Left kidney (tissue), 2 donors: Measurements from ENCODE around the gene ARL8B. TPM values are rescaled to one million over a fixed set of nuclear protein-coding genes. Genes with fewer than 3 reads are reported as not detected.
A peak's percentile ranks its signal among the peaks of the same experiment; 100 is the strongest.

Source experiments
- DNase-seq: peaks from one replicate; pipeline ENCODE4 v3.0.0-alpha.2; 2013
- polyA plus RNA-seq: library from polyadenylated mRNA; unstranded; fragments of 120-200 nt; gene quantifications from one replicate; pipeline ENCODE4 v1.2.1, GENCODE V29; 2013; ENCODE audit not compliant: insufficient read length

Gene ARL8B
- polyA plus RNA-seq, 1 donor: 84.3 TPM

GRCh38 chr3:5186089-5186857 is 64.2 kb downstream of the ARL8B start:
- DNase-seq: no peak

GRCh38 chr3:5186858-5187155 is 64.7 kb downstream of the ARL8B start:
- DNase-seq: no peak

GRCh38 chr3:5187156-5187919 is 65.2 kb downstream of the ARL8B start, which contains the start of gene EDEM1:
Gene EDEM1 (plus strand): TSS chr3:5187707. CDS start chr3:5187806, 99 bp downstream.
- DNase-seq: peak; percentile 91

- DNase-seq: peak; percentile 18
These were observed 65.9 kb downstream of the ARL8B start for GRCh38 chr3:5187920-5188418.

GRCh38 chr3:5188419-5189221 is 66.5 kb downstream of the ARL8B start:
- peak; percentile 24 for DNase-seq

- DNase-seq: no peak
These were observed 68.2 kb downstream of the ARL8B start for GRCh38 chr3:5190147-5190791.

- no peak for DNase-seq
These were observed 69.6 kb downstream of the ARL8B start for GRCh38 chr3:5191555-5192304.

- DNase-seq: no peak
These were observed 70.7 kb downstream of the ARL8B start for GRCh38 chr3:5192571-5193365.

- DNase-seq: no peak
These were observed 72.2 kb downstream of the ARL8B start for GRCh38 chr3:5194341-5194740.

GRCh38 chr3:5194801-5195509 is 72.9 kb downstream of the ARL8B start:
- no peak for DNase-seq

- DNase-seq: no peak
These were observed 73.5 kb downstream of the ARL8B start for GRCh38 chr3:5195605-5196004.

- DNase-seq: no peak
These were observed 74.9 kb downstream of the ARL8B start for GRCh38 chr3:5197022-5197421.

- DNase-seq: no peak
These were observed 75.6 kb downstream of the ARL8B start for GRCh38 chr3:5197470-5198312.

GRCh38 chr3:5198313-5198677 is 76.2 kb downstream of the ARL8B start:
- no peak for DNase-seq

- DNase-seq: no peak
These were observed 77.1 kb downstream of the ARL8B start for GRCh38 chr3:5198986-5199731.

GRCh38 chr3:5201536-5201935 is 79.4 kb downstream of the ARL8B start:
- DNase-seq: no peak

GRCh38 chr3:5202222-5202621 is 80.1 kb downstream of the ARL8B start:
- no peak for DNase-seq
